ENCODE data around the gene PDCD1. TPM values are rescaled to one million over a fixed set of nuclear protein-coding genes. Genes with fewer than 3 reads are reported as not detected.

PDCD1 gene
- total RNA-seq, 5 donors from 2014 or later (not counting 1 experiment from before 2014, with no cell fraction given), result 1.3 to 6.8 (median 5.2) TPM

DNA sequence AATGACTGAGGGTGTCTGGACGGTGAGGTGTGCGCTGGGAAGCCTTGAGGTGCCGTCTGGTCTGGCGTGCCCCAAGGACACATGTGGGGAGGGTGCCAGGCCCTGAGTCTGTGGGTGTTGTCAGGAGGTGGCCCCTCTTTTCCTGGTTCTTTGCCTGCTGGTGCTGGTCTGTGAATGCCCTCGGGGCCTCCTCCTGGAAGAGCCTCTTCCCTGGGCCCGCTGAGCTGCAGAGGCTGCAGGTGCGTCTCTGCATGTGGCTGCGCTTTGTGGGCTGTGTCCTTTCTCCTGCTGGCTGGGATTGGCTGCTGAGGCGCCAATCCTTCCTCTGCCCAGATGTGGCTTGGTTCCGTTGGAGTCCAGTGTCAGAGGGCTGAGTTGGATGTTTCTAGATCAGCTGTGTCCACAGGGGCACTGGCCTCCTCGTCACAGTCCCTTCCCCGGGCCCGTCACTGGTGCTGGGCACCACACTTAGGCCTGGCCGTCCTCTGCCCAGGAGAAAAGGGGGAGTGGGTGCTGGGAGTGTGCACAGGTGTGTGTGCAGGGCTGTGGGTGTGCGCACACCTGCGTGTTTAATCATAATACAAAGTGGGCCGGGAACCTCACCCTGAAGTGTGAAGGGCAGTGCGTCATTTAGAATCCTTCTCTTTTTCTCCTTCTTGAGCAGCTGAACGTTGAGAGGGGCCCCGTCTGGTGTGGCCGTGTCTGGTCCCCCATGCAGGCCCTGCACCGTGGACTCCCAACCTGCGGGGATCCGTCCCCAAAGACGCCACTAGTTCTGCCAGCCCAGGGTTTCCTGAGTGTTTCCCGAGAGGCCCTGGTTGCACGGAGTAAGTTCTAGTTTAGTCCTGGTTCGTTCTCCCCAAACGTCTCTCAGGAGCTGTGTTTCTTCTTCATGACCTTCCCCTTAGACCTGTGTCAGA is 46.4 kb upstream of the PDCD1 start:
- Mint-ChIP-seq H3K9me3 (no peaks in the 10 kb centered on the region), H3K27me3 (no peaks in the 10 kb centered on the region), H3K27ac (no peak overlapping the region), H3K36me3 (peaks cover 22% of the 10 kb centered on the region), H3K4me3 (no peak overlapping the region), H3K4me1 (peaks cover 0 to 7% (median 0%) of the 10 kb centered on the region in 3 donors)
- no peak for ATAC-seq (replicated peaks in 1 of 4)
- H3K4me1 ChIP-seq (ENCODE audit: control insufficient read depth in 1 of 2, extremely low read depth in 1 of 2, insufficient read depth in 2 of 2, low read length in 2 of 2), result peaks cover 0 to 17% of the 10 kb centered on the region in 2 experiments
- peaks cover 0 to 5% of the 10 kb centered on the region in 2 donors for H3K36me3 ChIP-seq (ENCODE audit: control insufficient read depth in 2 of 2, extremely low read depth in 1 of 2, insufficient read depth in 1 of 2, low read length in 1 of 2)
- no peak overlapping the region for H3K4me3 ChIP-seq (ENCODE audit: control insufficient read depth in 1 of 2, extremely low read depth in 1 of 2, low read length in 1 of 2)
- no peaks in the 10 kb centered on the region for H3K9me3 ChIP-seq
- H3K27me3 ChIP-seq (replicated peaks in 1 of 2; ENCODE audit: control insufficient read depth in 2 of 2, extremely low read depth in 1 of 2, insufficient read depth in 2 of 2, low read length in 1 of 2), result peaks cover 0 to 14% of the 10 kb centered on the region in 2 experiments
- no peak overlapping the region for H3K27ac ChIP-seq (ENCODE audit: low read length)
- ChIA-PET POLR2A (no interaction called here), CTCF (no interaction called here)
- WGBS (ENCODE audit: insufficient coverage), result 96% methylated on average over 18 of the region's 29 CpGs
- peak in 1 of 35 experiments; percentile 17 for DNase-seq

DNA sequence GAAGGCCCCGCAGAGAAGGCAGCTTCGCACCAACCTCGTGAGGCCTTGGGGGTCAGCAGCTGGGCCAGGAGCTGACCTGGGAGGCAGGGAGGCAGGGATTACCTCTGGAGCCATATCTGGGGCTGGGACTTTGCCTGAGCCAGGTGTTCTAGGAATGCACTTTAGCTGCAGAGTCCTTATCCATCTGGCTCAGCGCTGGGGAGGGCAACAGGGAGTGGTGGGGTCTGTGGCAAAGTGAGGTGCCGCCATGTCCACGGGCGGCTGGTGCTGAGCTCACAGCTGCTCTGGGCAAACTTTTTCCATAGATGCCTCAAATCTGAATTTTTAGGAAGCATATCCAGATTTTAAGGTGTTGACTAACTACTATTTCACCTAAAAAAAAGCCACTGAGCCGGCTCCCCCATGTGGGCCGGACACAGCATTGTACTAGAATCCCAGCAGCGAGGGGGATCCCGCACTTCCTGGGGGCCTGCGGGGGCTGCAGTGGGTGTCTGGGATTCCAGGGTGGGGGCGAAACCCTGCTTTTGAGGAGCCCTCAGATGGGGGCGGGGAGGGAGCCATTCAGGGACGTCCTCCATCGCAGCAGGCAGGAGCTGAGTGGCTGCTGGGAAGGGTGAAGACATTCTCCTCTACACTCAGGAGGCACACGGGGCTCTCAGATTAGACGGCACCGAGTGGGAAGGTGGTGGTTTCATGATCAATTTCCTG is 45.5 kb upstream of the PDCD1 start:
- Mint-ChIP-seq H3K4me3 (no peak overlapping the region), H3K9me3 (no peaks in the 10 kb centered on the region), H3K4me1 (peaks cover 0 to 7% (median 0%) of the 10 kb centered on the region in 3 donors), H3K27ac (no peak overlapping the region), H3K27me3 (no peaks in the 10 kb centered on the region), H3K36me3 (peaks cover 23% of the 10 kb centered on the region)
- WGBS (ENCODE audit: insufficient coverage), result 100% methylated on average over 8 of the region's 19 CpGs
- no peak overlapping the region for H3K27ac ChIP-seq (ENCODE audit: low read length)
- ChIA-PET CTCF (no interaction called here), POLR2A (no interaction called here)
- H3K36me3 ChIP-seq (ENCODE audit: control insufficient read depth in 2 of 2, extremely low read depth in 1 of 2, insufficient read depth in 1 of 2, low read length in 1 of 2), result peaks cover 0 to 5% of the 10 kb centered on the region in 2 donors
- H3K27me3 ChIP-seq (replicated peaks in 1 of 2; ENCODE audit: control insufficient read depth in 2 of 2, extremely low read depth in 1 of 2, insufficient read depth in 2 of 2, low read length in 1 of 2), result peaks cover 0 to 14% of the 10 kb centered on the region in 2 experiments
- H3K9me3 ChIP-seq, result no peaks in the 10 kb centered on the region
- ATAC-seq (replicated peaks in 1 of 4) (no peak), DNase-seq (peak in 1 of 35 experiments; percentile 18)
- H3K4me3 ChIP-seq (ENCODE audit: control insufficient read depth in 1 of 2, extremely low read depth in 1 of 2, low read length in 1 of 2), result no peak overlapping the region
- peaks cover 0 to 17% of the 10 kb centered on the region in 2 experiments for H3K4me1 ChIP-seq (ENCODE audit: control insufficient read depth in 1 of 2, extremely low read depth in 1 of 2, insufficient read depth in 2 of 2, low read length in 2 of 2)

DNA sequence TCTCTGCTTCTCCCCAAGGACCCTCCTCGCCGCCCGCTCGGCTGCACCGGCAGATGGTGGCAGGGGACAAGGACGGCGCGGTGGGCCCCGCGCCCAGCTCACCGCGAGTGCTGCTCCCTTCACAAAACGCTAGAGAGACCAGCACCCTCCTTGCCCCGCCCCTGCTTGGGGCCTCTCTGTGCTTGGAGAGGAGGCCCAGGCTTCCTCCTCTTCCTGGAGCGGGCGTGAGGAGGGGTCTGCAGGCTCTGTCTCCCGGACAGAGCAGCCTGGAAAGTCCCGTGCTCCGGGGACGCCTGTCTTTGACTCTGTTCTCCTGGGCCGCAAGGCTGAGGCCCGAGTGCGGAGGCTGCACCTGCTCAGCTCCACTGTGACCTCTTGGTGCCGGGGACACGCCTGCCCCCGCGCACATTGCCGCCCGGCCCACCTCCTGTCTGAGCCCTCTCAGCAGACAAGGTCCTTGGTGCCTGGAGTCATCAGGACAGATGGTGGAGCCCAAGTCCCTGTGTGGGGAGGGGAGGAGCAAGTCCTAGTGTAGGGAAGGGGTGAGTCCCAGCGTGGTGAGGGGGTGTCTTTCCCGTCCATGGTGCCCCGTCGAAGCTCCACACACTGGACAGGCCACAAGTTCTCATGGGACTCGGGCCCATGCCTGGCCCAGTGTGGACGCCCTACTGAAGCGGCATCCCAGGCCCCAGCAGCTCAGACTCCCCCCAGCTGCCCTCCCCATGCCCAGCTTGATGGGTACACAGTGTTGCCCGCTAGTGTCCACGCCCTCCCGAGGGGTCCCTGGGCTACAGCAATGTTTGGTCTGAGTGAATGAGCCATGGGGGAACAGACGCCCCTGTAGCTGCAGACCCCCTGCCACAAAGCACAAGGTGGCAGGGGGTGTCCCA is 44.7 kb upstream of the PDCD1 start:
- Mint-ChIP-seq H3K36me3 (peaks cover 21% of the 10 kb centered on the region), H3K27me3 (no peaks in the 10 kb centered on the region), H3K4me1 (peaks cover 0 to 7% (median 0%) of the 10 kb centered on the region in 3 donors), H3K4me3 (peak overlapping the region in 1 of 3 donors; percentile 9), H3K9me3 (no peaks in the 10 kb centered on the region), H3K27ac (no peak overlapping the region)
- Histone ChIP-seq H3K27ac (ENCODE audit: low read length) (no peak overlapping the region), H3K36me3 (ENCODE audit: control insufficient read depth in 2 of 2, extremely low read depth in 1 of 2, insufficient read depth in 1 of 2, low read length in 1 of 2) (peaks cover 0 to 5% of the 10 kb centered on the region in 2 donors), H3K4me3 (ENCODE audit: control insufficient read depth in 1 of 2, extremely low read depth in 1 of 2, low read length in 1 of 2) (no peak overlapping the region), H3K27me3 (replicated peaks in 1 of 2; ENCODE audit: control insufficient read depth in 2 of 2, extremely low read depth in 1 of 2, insufficient read depth in 2 of 2, low read length in 1 of 2) (peaks cover 0 to 14% of the 10 kb centered on the region in 2 experiments), H3K9me3 (no peaks in the 10 kb centered on the region), H3K4me1 (ENCODE audit: control insufficient read depth in 1 of 2, extremely low read depth in 1 of 2, insufficient read depth in 2 of 2, low read length in 2 of 2) (peaks cover 0 to 17% of the 10 kb centered on the region in 2 experiments)
- ChIA-PET POLR2A (no interaction called here), CTCF (no interaction called here)
- WGBS (ENCODE audit: insufficient coverage), result 96% methylated on average over 35 of the region's 40 CpGs
- no peak for ATAC-seq (replicated peaks in 1 of 4)
- DNase-seq, result peak in 3 of 35 experiments; percentile 1 to 19 (median 7)

DNA sequence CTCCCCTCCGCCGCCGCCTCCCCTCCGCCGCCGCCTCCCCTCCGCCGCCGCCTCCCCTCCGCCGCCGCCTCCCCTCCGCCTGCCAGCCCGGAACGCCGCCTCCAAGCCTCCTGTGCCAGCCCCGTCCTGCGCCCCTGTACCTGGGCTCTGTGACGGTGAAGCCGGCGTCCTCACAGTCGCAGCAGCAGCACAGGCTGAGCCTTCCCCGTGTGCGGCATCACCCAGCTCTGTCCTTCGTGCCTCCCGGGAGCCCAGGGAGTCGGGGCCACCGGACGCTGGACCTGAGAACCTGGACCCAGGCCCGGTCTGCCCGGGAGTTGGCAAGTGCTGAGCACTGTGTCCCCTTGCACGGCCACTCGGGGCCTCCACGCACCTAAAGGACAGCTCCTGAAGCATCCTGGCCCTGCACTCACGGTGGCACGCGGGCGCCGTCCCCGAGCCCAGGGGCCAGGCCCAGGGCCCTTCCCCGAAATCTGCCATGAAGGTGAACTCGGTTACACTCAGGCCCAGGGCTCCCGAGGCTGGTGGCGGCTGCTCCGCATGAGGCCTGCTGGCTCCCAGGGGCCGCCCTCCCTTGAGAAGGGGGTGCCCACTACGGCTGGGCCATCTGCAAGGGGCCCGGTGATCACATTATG is 43.8 kb upstream of the PDCD1 start:
- WGBS (ENCODE audit: insufficient coverage), result 83% methylated on average over 39 of the region's 48 CpGs
- Histone ChIP-seq H3K27ac (ENCODE audit: low read length) (no peak overlapping the region), H3K36me3 (ENCODE audit: control insufficient read depth in 2 of 2, extremely low read depth in 1 of 2, insufficient read depth in 1 of 2, low read length in 1 of 2) (peaks cover 0 to 5% of the 10 kb centered on the region in 2 donors), H3K4me3 (ENCODE audit: control insufficient read depth in 1 of 2, extremely low read depth in 1 of 2, low read length in 1 of 2) (no peak overlapping the region), H3K4me1 (ENCODE audit: control insufficient read depth in 1 of 2, extremely low read depth in 1 of 2, insufficient read depth in 2 of 2, low read length in 2 of 2) (peaks cover 0 to 17% of the 10 kb centered on the region in 2 experiments), H3K9me3 (no peaks in the 10 kb centered on the region), H3K27me3 (replicated peaks in 1 of 2; ENCODE audit: control insufficient read depth in 2 of 2, extremely low read depth in 1 of 2, insufficient read depth in 2 of 2, low read length in 1 of 2) (peaks cover 0 to 14% of the 10 kb centered on the region in 2 experiments)
- H3K27me3 Mint-ChIP-seq, result no peaks in the 10 kb centered on the region
- peak in 3 of 35 experiments; percentile 2 to 17 (median 12) for DNase-seq
- ATAC-seq (replicated peaks in 1 of 4), result peak in 3 of 4 experiments; percentile 37 to 63 (median 53)
- H3K9me3 Mint-ChIP-seq, result no peaks in the 10 kb centered on the region
- H3K36me3 Mint-ChIP-seq, result peaks cover 21% of the 10 kb centered on the region
- peaks cover under 1 to 7% (median 2%) of the 10 kb centered on the region in 3 donors for H3K4me1 Mint-ChIP-seq
- peak overlapping the region in 1 of 3 donors; percentile 9 for H3K4me3 Mint-ChIP-seq
- H3K27ac Mint-ChIP-seq, result no peak overlapping the region
- CTCF ChIA-PET, result no interaction called here
- POLR2A ChIA-PET, result no interaction called here

DNA sequence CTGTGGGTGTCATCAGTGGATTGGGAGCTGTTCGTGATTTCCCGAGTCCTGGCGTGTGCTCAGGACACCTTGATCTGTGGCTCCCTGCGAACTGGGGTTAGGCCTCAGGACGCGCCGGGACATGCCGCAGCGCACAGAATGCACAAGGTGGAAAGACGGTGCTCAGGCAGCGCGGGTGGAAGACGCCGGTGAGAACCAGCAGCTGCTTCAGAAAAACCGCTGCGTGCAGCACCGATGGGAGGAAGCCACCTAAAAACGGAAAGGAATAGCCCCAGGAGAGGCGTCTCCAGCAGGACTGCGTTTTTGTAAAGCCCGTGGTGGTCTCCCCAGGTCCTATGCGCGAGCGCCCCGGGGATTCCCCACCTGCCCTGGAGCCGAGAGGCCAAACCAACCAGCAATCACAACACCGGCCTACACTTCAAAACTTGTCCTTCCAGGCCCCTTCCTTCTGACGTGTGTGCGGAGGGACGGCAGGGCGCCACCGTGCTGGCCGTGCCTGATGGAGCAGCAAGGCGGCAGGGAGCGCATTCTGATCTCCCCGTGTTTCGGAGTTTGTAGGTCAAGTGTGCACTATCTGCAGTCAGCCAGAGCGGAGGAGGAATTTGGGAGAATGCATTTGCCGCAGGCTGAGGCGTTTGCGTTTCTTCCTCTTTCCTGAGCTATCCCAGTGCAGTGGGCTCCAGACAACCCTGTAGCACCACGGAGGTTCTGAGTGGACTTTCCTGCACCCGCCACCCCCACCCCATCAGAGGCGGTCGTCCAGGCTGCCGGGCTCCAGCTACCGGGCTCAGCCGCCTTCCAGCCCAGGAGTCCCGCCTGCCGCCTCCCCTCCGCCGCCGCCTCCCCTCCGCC is 43.0 kb upstream of the PDCD1 start:
- H3K27me3 ChIP-seq (replicated peaks in 1 of 2; ENCODE audit: control insufficient read depth in 2 of 2, extremely low read depth in 1 of 2, insufficient read depth in 2 of 2, low read length in 1 of 2), result peaks cover 0 to 14% of the 10 kb centered on the region in 2 experiments
- peaks cover 0 to 17% of the 10 kb centered on the region in 2 experiments for H3K4me1 ChIP-seq (ENCODE audit: control insufficient read depth in 1 of 2, extremely low read depth in 1 of 2, insufficient read depth in 2 of 2, low read length in 2 of 2)
- CTCF ChIA-PET, result no interaction called here
- WGBS (ENCODE audit: insufficient coverage), result 83% methylated on average over 38 of the region's 54 CpGs
- H3K4me3 ChIP-seq (ENCODE audit: control insufficient read depth in 1 of 2, extremely low read depth in 1 of 2, low read length in 1 of 2), result no peak overlapping the region
- H3K27ac Mint-ChIP-seq, result no peak overlapping the region
- DNase-seq (peak in 3 of 35 experiments; percentile 1 to 24 (median 9)), ATAC-seq (replicated peaks in 1 of 4) (peak in 3 of 4 experiments; percentile 16 to 34 (median 31))
- POLR2A ChIA-PET, result interaction anchor here in 1 of 2 donors (0.6 kb wide), 1 partner anchor 223 kb away, joined by 3 read pairs; no protein-coding TSS in a partner anchor
- H3K4me1 Mint-ChIP-seq, result peaks cover 2 to 7% (median 3%) of the 10 kb centered on the region in 3 donors
- H3K27ac ChIP-seq (ENCODE audit: low read length), result no peak overlapping the region
- H3K36me3 Mint-ChIP-seq, result peaks cover 18% of the 10 kb centered on the region
- H3K36me3 ChIP-seq (ENCODE audit: control insufficient read depth in 2 of 2, extremely low read depth in 1 of 2, insufficient read depth in 1 of 2, low read length in 1 of 2), result peaks cover 0 to 5% of the 10 kb centered on the region in 2 donors
- H3K9me3 Mint-ChIP-seq, result no peaks in the 10 kb centered on the region
- no peaks in the 10 kb centered on the region for H3K27me3 Mint-ChIP-seq
- H3K4me3 Mint-ChIP-seq, result peak overlapping the region in 2 of 3 donors; percentile 47 to 65
- no peaks in the 10 kb centered on the region for H3K9me3 ChIP-seq
